Measurements from ENCODE around the gene SMARCC2.

The SMARCC2 gene

DNA sequence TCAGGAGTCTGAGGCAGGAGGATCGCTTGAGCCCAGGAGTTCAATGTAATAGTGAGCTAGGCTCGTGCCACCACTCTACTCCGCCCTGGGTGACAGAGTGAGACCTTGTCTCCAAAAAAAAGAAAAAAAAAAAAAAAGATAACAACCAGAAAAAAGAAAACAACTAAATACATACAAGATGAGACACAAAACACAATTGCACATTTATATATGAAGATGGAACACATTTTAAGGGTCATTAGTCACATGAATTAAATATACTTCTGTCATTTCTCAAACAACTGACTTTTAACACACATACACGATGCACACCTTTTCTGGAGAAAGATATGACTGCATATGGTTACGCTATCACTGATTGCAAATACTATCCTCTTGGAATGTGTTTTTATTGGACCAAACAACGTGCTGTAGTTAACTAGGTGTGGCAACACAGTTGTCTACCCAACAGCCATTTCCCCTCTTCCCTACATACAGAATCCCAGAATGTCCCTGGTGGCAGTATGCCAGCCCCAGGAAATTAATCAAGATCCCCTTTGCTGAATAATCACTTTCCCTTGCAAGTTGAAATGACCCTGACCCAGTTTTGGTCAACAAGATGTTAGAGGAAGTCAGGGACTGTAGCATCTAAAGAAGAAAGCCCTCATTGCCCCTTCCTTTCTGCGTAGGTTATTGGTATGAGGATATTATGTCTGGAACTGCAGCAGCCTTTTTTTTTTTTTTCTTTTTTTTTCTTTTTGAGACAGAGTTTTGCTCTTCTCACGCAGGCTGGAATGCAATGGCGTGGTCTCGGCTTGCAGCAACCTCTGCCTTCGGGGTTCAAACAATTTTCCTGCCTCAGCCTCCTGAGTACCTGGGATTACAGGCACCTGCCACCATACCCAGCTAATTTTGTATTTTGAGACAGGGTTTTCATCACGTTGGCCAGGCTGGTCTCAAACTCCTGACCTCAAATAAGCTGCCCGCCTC is 42.5 kb downstream of the SMARCC2 start:
- no peak overlapping the region for H3K4me3 ChIP-seq (ENCODE audit: low read depth, low read length)
- TF ChIP-seq, protein P1, sequence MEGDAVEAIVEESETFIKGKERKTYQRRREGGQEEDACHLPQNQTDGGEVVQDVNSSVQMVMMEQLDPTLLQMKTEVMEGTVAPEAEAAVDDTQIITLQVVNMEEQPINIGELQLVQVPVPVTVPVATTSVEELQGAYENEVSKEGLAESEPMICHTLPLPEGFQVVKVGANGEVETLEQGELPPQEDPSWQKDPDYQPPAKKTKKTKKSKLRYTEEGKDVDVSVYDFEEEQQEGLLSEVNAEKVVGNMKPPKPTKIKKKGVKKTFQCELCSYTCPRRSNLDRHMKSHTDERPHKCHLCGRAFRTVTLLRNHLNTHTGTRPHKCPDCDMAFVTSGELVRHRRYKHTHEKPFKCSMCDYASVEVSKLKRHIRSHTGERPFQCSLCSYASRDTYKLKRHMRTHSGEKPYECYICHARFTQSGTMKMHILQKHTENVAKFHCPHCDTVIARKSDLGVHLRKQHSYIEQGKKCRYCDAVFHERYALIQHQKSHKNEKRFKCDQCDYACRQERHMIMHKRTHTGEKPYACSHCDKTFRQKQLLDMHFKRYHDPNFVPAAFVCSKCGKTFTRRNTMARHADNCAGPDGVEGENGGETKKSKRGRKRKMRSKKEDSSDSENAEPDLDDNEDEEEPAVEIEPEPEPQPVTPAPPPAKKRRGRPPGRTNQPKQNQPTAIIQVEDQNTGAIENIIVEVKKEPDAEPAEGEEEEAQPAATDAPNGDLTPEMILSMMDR (IDR thresholded peaks at IDR 0.05; ENCODE audit: low read depth, low read length), result no peak

DNA sequence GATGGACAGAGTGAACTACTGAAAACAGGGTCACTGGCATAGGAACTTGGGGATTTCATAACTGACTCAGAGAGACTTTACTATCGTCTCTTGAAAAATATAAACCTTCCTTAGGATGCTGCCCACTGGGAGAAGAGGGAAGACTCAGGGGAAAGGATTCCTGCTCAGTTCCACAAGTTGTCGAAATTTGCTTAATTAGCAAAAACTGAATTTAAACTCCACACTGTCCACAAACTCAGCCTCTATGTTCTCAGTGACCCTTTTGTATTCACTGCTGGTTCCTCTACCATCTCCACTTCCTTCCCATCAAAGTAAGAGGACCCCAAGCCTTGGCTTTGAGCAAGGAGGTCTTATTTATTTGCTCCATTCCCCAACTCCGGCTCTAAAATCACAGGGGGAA is 44.1 kb downstream of the SMARCC2 start:
- TF ChIP-seq, protein P1 (IDR thresholded peaks at IDR 0.05; ENCODE audit: low read depth, low read length), result no peak
- H3K4me3 ChIP-seq (ENCODE audit: low read depth, low read length), result no peak overlapping the region

DNA sequence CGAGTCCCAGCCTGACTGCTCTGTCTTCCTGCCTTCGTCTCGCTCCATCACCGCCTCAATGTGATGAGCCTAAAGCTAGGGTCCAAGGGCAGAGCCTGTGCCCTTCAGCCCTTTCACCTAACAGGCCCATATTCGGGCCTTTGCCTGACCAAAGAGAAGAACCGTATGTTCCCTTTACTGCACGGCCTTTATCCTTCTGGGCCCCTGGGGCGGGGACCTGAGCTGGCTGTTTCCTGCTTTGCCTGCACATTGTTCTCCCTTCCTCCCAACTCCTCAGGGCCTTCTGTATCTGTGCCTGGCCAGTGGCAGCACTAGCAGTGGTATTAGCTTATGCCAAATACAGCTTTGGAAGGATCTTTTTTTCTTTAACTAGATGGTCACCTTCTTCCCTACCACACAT is 45.4 kb downstream of the SMARCC2 start:
- TF ChIP-seq, protein P1 (IDR thresholded peaks at IDR 0.05; ENCODE audit: low read depth, low read length), result no peak
- no peak overlapping the region for H3K4me3 ChIP-seq (ENCODE audit: low read depth, low read length)

- no peak overlapping the region for H3K4me3 ChIP-seq (ENCODE audit: low read depth, low read length)
- TF ChIP-seq, protein P1 (IDR thresholded peaks at IDR 0.05; ENCODE audit: low read depth, low read length), result no peak
These were observed 46.1 kb downstream of the SMARCC2 start for GRCh38 chr12:56143217-56143616.

DNA sequence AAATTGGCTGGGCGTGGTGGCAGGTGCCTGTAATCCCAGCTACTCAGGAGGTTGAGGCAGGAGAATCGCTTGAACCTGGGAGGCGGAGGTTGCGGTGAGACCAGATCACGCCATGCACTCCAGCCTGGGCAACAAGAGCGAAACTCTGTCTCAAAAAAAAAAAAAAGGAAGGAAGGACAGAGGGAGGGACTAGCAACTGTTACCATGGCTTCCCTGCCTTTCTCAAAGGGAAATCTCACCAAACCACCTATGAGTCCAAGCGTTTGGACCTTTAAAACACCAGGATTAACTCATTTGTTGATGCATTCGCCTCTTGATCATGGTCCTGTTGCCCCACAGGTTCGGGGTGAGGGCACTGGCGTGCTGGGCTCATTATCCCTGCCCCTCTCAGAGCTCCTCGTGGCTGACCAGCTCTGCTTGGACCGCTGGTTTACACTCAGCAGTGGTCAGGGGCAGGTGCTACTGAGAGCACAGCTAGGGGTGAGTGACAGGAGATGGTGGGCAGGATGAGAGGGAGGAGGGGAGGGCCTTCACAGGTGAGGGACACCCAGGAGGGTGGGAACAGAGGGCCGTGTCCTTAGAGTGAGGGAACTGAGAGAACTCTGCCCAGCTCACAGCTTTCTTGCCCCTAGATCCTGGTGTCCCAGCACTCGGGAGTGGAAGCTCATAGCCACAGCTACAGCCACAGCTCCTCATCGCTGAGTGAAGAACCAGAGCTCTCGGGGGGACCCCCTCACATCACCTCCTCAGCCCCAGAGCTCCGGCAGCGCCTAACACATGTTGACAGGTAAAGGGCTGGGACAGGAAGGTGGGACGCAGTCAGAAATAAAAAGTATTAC is 47.1 kb downstream of the SMARCC2 start:
- H3K4me3 ChIP-seq (ENCODE audit: low read depth, low read length), result no peak overlapping the region
- TF ChIP-seq, protein P1 (IDR thresholded peaks at IDR 0.05; ENCODE audit: low read depth, low read length), result no peak

- no peak overlapping the region for H3K4me3 ChIP-seq (ENCODE audit: low read depth, low read length)
- TF ChIP-seq, protein P1 (IDR thresholded peaks at IDR 0.05; ENCODE audit: low read depth, low read length), result no peak
These were observed 51.3 kb downstream of the SMARCC2 start for GRCh38 chr12:56137853-56138571.

All from WI38 (cell line).